K562 (cell line): ENCODE measurements around the gene WDR45B. TPM values are rescaled to one million over a fixed set of nuclear protein-coding genes. Genes with fewer than 3 reads are reported as not detected.

ENCODE experiments used
- ILK ChIP-seq: fragments of 450-650 bp; IDR thresholded peaks from 2 replicates; pipeline ENCODE4 v1.6.1; 2016; ENCODE audit warnings: missing genetic modification characterization, low read depth, mild to moderate bottlenecking, missing compliant biosample characterization, moderate library complexity, borderline replicate concordance
- POLR2G ChIP-seq: fragments of 200-400 bp; formaldehyde crosslinking; IDR thresholded peaks from 2 replicates; pipeline ENCODE4 v1.6.1; 2017; ENCODE audit warnings: low read depth, mild to moderate bottlenecking, antibody characterized with exemption, low read length, moderate library complexity
- polyA plus RNA-seq, 8 experiments: library from polyadenylated mRNA; depleted of rRNA in 4 of 8; stranded (reverse) in 5 of 8; unstranded in 3 of 8; fragments of >200 nt; fragmentation: Nextera tagmentation in 2 of 8; fragmentation: Illumina TruSeq in 1 of 8; extraction: Ambion mirVana in 2 of 8; extraction: Trizol in 1 of 8; gene quantifications; 2 replicates each; pipeline versions ENCODE4 v1.2.1 to v1.2.3, GENCODE V29; 2011 to 2014; ENCODE audit warnings: inconsistent platforms in 1 of 8, missing spikeins in 1 of 8
- total RNA-seq, 7 experiments: library from RNA; depleted of rRNA in 6 of 7; stranded (reverse); fragments of >200 nt in 6 of 7; fragmentation: Illumina TruSeq in 2 of 7; extraction: Trizol in 2 of 7; gene quantifications; 2 replicates each; pipeline versions ENCODE4 v1.2.1 to v1.2.3, GENCODE V29; 2011 to 2021; ENCODE audit warnings: low replicate concordance in 1 of 7
- TF ChIP-seq, protein P1 (sequence below), 2 experiments: fragments of 450-650 bp in 1 of 2; sonication (generic) in 1 of 2; formaldehyde crosslinking in 1 of 2; IDR thresholded peaks; 2 replicates each; pipeline versions ENCODE4 v1.7.1 to v1.9.0; 2016 to 2022; ENCODE audit warnings: inconsistent platforms in 1 of 2, mild to moderate bottlenecking in 1 of 2, missing genetic modification reagents in 1 of 2
- TF ChIP-seq, protein P2 (sequence below): sonication (generic); formaldehyde crosslinking; IDR thresholded peaks from 2 replicates; pipeline ENCODE4 v1.8.1; 2023; ENCODE audit warnings: mild to moderate bottlenecking, missing genetic modification reagents
- TF ChIP-seq, protein P3 (sequence below), 3 experiments: IDR thresholded peaks in 2 of 3; conservative IDR thresholded peaks in 1 of 3; 2 replicates each; pipeline ENCODE4 v1.5.1; 2011 to 2012; ENCODE audit warnings: low read length in 3 of 3, mild to moderate bottlenecking in 3 of 3, control low read depth in 2 of 3, improper control_type of control experiment in 1 of 3, inconsistent platforms in 1 of 3, low read depth in 1 of 3, mixed read lengths in 1 of 3, moderate library complexity in 1 of 3; ENCODE audit not compliant: insufficient read depth in 2 of 3

The WDR45B gene
- total and polyA plus RNA-seq, 9 of the 15 experiments (the other 6 are each of a cell fraction or from before 2014, with no cell fraction given) = 0.72 to 74.4 (median 35.9) TPM

DNA sequence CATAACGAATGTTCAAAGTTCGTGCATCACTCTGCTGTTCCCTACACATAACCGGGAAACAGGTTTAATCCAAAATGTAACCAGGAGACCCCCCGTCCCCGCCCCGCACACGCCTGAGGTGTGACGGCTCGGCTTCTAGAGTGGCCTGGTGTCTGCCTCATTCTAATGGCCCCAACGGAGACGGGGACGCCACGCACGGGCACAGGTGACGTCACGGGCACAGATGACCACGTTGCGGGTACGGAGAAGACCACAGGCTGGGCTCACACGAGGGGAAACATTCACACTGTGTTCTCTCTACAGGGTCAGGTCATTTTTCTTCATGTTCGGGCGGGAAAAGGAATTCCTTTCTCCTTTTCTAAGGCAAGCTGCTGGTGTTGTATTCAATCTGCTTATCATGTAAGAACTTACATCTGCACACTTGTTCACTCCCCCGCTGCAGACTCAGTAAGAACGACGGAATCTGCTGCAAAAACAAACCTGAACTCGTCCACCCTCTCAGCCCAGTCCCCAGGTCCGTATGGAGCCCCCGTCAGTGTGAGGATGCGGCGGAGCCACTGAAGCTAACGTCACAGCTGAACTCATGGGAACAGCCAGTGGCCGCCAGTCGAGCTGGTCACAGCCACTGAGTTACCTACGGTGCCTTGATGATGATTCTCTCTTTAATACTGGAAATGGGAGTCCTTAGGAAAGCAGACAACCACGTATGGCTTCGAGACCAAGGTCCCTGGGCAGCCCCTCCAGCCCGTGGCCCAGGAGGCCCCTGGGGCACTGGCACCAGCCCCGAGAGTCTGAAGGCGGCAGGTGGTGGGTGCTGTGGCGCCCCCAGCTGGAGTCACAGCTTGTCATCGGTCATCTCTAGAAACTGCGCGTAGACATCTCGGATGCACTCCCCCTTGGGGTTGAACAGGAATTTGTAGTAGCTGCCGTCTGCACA lies 32.9 kb downstream of the WDR45B start (continued):
- TF ChIP-seq, protein P1, sequence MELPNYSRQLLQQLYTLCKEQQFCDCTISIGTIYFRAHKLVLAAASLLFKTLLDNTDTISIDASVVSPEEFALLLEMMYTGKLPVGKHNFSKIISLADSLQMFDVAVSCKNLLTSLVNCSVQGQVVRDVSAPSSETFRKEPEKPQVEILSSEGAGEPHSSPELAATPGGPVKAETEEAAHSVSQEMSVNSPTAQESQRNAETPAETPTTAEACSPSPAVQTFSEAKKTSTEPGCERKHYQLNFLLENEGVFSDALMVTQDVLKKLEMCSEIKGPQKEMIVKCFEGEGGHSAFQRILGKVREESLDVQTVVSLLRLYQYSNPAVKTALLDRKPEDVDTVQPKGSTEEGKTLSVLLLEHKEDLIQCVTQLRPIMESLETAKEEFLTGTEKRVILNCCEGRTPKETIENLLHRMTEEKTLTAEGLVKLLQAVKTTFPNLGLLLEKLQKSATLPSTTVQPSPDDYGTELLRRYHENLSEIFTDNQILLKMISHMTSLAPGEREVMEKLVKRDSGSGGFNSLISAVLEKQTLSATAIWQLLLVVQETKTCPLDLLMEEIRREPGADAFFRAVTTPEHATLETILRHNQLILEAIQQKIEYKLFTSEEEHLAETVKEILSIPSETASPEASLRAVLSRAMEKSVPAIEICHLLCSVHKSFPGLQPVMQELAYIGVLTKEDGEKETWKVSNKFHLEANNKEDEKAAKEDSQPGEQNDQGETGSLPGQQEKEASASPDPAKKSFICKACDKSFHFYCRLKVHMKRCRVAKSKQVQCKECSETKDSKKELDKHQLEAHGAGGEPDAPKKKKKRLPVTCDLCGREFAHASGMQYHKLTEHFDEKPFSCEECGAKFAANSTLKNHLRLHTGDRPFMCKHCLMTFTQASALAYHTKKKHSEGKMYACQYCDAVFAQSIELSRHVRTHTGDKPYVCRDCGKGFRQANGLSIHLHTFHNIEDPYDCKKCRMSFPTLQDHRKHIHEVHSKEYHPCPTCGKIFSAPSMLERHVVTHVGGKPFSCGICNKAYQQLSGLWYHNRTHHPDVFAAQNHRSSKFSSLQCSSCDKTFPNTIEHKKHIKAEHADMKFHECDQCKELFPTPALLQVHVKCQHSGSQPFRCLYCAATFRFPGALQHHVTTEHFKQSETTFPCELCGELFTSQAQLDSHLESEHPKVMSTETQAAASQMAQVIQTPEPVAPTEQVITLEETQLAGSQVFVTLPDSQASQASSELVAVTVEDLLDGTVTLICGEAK (IDR thresholded peaks at IDR 0.05) = no peak
- TF ChIP-seq, protein P1 (CRISPR knock-in tag; IDR thresholded peaks at IDR 0.05) = no peak
- peak; percentile 45 for TF ChIP-seq POLR2G
- TF ChIP-seq, protein P2, sequence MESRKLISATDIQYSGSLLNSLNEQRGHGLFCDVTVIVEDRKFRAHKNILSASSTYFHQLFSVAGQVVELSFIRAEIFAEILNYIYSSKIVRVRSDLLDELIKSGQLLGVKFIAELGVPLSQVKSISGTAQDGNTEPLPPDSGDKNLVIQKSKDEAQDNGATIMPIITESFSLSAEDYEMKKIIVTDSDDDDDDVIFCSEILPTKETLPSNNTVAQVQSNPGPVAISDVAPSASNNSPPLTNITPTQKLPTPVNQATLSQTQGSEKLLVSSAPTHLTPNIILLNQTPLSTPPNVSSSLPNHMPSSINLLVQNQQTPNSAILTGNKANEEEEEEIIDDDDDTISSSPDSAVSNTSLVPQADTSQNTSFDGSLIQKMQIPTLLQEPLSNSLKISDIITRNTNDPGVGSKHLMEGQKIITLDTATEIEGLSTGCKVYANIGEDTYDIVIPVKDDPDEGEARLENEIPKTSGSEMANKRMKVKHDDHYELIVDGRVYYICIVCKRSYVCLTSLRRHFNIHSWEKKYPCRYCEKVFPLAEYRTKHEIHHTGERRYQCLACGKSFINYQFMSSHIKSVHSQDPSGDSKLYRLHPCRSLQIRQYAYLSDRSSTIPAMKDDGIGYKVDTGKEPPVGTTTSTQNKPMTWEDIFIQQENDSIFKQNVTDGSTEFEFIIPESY = peak; percentile 99
- TF ChIP-seq ILK (tag) = no peak
- TF ChIP-seq, protein P3, sequence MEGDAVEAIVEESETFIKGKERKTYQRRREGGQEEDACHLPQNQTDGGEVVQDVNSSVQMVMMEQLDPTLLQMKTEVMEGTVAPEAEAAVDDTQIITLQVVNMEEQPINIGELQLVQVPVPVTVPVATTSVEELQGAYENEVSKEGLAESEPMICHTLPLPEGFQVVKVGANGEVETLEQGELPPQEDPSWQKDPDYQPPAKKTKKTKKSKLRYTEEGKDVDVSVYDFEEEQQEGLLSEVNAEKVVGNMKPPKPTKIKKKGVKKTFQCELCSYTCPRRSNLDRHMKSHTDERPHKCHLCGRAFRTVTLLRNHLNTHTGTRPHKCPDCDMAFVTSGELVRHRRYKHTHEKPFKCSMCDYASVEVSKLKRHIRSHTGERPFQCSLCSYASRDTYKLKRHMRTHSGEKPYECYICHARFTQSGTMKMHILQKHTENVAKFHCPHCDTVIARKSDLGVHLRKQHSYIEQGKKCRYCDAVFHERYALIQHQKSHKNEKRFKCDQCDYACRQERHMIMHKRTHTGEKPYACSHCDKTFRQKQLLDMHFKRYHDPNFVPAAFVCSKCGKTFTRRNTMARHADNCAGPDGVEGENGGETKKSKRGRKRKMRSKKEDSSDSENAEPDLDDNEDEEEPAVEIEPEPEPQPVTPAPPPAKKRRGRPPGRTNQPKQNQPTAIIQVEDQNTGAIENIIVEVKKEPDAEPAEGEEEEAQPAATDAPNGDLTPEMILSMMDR (IDR thresholded peaks at IDR 0.05 in 2 of 3, conservative IDR thresholded peaks at IDR 0.05 in 1 of 3; ENCODE audit: insufficient read depth in 2 of 3, low read depth in 1 of 3, low read length in 3 of 3) = peak; percentile 52 to 79 (median 53)
